HG03060 (cell line): ENCODE measurements around the gene SCGB1D2.
"Not testable (repeated sequence)": the region's sequence is repeated elsewhere in the genome, so short reads cannot be mapped to it uniquely, and the experiment has no call there.

Experiments used
- ATAC-seq: cut with Tn5 transposase; IDR thresholded peaks from one replicate; pipeline ENCODE4 v1.9.1; 2021; ENCODE audit warnings: low read depth, moderate number of reproducible peaks; ENCODE audit not compliant: unreplicated experiment

SCGB1D2 gene

GRCh38 chr11:62242021-62242420 is at the start of gene SCGB1D2:
Gene SCGB1D2 (plus strand): TSS chr11:62242239. CDS start chr11:62242308, 69 bp downstream.
- ATAC-seq, result no peak

DNA sequence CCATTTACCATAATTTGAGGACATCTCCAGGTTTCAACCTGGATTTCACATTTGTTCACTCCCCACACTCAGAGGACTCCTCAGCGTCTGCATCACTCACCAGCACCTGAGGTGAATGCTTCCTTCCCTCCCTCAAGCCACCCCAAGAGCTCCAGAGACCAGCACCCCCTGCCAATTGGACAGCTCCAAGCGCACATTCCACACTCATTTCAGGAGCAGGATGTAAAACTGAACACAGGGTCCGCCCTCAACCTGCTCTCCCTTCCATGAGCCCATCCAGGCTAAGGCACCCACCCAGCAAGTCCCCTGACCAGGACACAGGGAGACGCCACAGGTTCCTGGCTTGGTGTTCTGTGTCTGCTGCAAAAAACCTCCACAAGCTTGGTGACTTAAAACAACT is 48.1 kb upstream of the SCGB1D2 start:
- no peak for ATAC-seq

DNA sequence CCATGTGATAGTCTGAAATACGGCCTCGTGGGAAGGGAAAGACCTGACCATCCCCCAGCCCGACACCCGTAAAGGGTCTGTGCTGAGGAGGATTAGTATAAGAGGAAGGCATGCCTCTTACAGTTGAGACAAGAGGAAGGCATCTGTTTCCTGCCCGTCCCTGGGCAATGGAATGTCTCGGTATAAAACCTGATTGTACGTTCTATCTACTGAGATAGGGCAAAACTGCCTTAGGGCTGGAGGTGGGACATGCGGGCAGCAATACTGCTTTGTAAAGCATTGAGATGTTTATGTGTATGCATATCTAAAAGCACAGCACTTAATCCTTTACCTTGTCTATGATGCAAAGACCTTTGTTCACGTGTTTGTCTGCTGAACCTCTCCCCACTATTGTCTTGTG is 47.0 kb upstream of the SCGB1D2 start:
- ATAC-seq, result not testable (repeated sequence)

GRCh38 chr11:62195945-62196344 is 46.1 kb upstream of the SCGB1D2 start:
- ATAC-seq, result no peak

GRCh38 chr11:62197400-62197799 is 44.6 kb upstream of the SCGB1D2 start:
- ATAC-seq, result not testable (repeated sequence)

- ATAC-seq, result no peak
Observed at GRCh38 chr11:62201376-62201775, 40.7 kb upstream of the SCGB1D2 start.

DNA sequence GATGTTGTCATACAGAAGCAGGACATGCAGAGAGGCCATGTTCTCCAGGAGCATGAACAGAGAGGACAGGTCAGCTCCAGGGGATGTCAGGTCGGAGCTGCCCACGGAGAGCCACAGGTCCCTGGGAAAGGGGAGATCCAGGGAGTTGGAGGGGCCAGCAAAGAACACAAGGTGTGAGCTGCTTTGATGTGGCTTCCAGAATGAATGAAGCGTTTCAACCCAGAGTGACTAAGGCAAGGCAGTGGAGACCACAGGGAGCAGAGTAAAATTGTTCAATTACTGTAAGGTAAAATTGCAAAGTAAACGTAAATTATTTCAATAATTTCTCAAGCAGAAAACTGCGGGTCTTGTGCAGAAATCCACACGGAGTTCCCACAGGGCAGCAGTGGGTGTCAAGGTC is 39.1 kb upstream of the SCGB1D2 start:
- no peak for ATAC-seq

GRCh38 chr11:62204430-62204829 is 37.6 kb upstream of the SCGB1D2 start:
- no peak for ATAC-seq

DNA sequence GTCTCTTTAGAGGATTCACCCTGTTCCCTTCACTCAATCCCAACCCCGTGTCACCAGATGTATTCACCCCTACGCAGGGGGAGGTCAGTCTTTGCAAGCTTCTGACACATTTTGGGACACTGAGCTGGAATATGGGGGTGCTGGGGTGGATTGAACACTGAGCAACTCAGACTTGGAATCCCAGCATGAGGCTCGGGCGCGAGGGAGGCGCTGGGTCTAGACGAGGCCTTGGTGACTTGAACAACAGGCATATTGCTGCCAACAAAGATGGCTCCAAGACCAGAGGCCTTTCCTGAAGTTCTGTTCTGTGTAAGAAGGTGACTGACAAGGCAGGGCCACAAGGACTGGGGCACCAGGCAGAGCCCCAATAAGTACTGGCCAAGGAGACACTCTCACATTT is 36.6 kb upstream of the SCGB1D2 start:
- ATAC-seq, result no peak

DNA sequence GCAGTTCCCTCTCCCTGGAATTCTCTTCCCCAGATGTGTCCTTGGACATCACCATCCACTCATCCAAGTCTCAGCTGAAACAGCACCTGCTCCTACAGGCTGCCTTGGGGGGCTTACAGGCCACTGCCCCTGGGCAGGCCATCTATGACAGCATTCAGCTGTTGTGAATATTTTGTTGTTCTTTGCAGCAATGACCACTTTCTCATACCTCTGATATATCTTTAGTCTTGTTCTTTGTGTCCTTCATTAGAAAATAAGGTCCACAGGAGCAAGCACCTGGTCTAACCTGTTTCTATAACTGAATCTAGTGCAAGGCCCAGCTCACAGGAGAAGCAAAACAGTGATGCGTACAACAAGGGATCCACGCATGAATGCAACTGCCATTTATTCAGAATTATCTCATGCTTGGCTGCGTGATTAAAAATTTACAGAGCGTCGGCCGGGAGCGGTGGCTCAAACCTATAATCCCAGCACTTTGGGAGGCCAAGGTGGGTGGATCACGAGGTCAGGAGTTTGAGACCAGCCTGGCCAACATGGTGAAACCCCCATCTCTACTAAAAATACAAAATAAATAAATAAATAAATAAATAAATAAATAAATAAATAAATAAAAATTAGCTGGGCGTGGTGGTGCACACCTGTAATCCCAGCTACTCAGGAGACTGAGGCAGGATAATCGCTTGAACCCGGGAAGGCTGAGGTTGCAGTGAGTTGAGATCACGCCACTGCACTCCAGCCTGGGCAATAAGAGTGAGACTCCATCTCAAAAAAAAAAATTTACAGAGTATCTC is 35.6 kb upstream of the SCGB1D2 start:
- ATAC-seq, result not testable (repeated sequence)

GRCh38 chr11:62208785-62209144 is 33.3 kb upstream of the SCGB1D2 start:
- no peak for ATAC-seq

GRCh38 chr11:62217191-62217748 is 24.8 kb upstream of the SCGB1D2 start:
- ATAC-seq, result no peak

DNA sequence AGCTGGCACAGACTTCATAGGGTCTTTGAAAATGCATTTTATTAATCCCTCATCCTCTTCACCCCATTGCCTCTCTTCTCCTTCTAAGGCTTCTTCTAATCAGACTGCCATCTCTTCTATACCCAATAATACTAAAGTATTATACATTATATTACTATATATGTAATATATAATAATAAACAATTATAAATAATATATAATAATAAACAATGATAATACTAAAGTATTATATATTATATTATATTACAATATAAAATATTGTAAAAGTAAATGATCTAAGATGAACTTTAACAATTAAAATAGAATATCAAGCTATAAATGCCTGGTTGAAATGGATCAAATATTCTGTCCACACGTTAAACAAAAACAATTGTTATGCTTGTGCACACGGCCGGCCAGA is 20.5 kb upstream of the SCGB1D2 start:
- no peak for ATAC-seq

- no peak for ATAC-seq
Observed at GRCh38 chr11:62223095-62223494, 18.9 kb upstream of the SCGB1D2 start.

DNA sequence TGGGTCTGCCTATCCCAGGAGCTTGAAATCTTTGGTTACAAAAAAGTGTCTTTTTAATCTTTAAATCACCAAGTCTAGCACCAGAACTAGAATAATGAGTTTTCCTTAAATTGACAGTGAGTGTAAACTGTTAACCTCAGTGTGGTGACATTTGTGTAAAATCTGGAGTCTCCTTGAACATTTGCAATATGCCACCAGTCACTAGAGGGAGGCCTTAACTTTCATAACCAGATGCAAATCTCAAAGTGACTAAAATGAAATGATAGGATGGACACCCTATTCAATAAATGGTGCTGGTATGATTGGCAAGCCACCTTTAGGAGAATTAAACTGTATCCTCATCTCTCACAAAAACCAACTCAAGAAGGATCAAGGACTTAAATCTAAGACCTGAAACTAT is 8.3 kb upstream of the SCGB1D2 start:
- ATAC-seq, result no peak

- no peak for ATAC-seq
Observed at GRCh38 chr11:62236187-62236586, 5.9 kb upstream of the SCGB1D2 start.

DNA sequence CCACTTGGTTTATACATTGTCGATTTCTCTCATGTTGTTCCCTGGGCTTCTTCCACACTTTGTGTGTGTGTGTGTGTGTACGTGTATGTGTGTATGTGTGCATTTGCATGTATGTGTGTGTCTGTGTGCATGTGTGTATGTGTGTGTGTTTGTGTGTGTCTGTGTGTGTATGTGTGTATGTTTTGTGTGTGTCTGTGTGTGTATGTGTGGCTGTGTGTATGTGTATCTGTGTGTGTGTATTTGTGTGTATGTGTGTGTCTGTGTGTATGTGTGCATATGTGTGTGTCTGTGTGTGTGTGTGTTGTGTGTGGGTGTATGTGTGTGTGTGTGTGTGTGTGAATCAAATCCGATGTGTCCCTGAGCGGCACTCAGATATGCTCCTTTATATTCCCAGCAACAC is 4.5 kb upstream of the SCGB1D2 start:
- no peak for ATAC-seq

DNA sequence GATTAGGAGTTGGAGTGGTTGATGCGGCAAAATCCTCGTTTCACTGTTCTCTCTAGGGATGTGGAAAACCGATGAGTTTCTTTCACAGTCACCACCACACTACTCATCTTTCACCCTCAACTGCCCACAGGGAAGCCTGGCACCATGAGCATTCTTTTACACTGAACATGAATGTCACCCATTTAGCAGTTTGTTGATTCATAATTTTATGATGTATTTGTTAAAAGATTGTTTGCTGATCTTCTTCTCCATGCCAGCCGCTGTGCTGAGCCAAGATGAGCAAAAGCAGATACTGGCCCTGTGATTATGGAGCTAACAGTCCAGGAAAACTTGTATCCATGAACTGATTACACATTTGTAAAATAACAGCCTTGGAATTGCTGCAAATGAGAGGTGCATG is 3.9 kb upstream of the SCGB1D2 start:
- ATAC-seq, result no peak

DNA sequence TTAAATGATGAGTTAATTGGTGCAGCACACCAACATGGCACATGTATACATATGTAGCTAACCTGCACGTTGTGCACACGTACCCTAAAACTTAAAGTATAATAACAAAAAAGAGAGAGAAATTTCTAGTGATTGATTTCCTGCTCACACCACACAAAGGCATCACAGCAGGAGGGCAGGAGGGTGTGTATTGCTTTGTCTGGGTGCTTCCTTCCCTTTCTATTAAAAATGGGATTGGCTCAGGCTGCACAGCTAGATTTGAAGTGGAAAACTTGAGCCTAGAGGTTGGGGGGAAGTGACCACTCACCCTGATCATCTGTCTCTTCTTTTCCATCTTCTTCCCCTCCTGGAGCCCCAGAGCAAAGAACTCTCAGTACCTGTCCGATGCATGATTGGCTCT is 944 bp upstream of the SCGB1D2 start:
- ATAC-seq, result no peak

DNA sequence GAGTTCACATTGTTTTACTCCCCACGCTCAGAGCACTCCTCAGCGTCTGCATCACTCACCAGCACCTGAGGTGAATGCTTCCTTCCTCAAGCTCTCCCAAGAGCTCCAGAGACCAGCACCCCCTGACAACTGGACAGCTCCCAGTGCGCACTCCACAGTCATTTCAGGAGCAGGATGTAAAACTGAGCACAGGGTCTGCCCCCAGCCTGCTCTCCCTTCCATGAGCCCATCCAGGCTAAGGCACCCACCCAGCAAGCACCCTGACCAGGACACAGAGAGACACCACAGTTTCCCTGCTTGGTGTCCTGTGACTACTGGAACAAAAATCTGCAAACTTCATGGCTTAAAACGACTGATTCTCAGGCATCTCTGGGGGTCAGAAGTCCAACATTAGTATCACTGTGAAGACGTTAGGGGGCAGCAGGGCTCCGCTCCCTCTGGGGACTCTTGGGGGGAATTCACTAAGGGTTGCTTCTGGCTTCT is 3.3 kb downstream of the SCGB1D2 start:
- ATAC-seq, result no peak

DNA sequence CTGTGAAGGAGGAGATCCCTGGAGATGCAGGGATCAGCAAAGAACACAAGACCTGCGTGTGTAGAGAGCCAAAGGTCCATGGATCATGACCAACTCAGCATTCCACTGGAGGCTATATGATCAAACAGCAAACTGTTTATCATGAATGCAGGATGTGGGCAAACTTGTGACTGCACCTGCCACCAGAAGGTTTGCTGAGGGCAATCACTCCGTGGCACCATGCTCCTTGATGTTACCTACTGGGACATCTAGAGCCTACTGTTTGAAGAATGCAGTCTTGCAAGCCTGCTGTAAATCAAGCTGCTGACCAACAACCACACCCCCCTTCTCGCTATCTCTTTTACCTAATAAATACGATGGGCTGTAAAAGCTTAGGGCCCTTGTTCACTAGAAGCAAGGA is 9.7 kb downstream of the SCGB1D2 start:
- ATAC-seq, result no peak

DNA sequence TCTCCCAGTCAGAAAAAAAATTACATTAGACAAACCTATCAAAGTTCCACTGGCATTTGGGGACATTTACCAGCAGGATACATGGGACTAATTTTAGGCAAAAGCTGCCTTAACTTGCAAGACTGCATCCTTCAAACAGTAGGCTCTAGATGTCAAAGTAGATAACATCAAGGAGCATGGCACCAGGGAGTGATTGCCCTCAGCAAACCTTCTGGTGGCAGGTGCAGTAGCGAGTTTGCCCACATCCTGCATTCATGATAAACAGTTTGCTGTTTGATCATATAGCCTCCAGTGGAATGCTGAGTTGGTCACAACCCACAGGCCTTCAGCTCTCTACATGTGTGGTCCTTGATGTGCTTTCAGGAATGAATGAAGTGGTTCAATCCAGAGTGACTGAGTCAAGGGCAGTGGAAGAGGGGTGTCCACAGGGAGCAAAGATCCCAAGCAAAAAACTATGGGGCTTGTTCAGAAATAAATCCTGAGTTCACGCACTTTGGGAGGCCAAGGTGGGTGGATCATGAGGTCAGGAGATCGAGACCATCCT is 12.0 kb downstream of the SCGB1D2 start:
- ATAC-seq, result no peak
